Measurements from ENCODE around the gene GPR78. TPM values are rescaled to one million over a fixed set of nuclear protein-coding genes. Genes with fewer than 3 reads are reported as not detected.
A peak's percentile ranks its signal among the peaks of the same experiment; 100 is the strongest.

Gene GPR78
- total RNA-seq, 1 donor from 2014 or later = 23.1 TPM

DNA sequence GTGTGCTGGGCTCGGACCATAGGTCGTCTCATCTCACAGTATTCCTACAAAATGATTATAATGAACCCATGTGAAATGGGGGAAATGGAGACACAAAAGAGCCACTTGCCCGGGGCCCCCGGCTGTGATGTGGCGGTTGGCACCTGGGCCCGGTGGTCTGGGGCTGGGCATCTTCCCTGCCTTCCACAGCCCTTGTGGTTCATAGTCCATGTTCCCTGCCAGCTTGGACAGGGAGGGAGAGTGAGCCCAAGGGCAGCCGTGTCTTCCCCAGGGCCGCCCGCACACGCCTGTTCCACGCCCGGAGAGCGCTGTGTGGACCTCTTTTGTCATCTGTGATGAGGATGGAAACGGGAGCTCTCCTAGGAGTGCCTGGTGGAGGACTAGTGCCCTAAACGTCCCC lies 17.6 kb downstream of the GPR78 start:
- Histone ChIP-seq H3K9me3 (no peaks in the 10 kb centered on the region), H3K27me3 (no peaks in the 10 kb centered on the region), H3K27ac (peak overlapping the region; percentile 56), H3K4me1 (peaks cover 29% of the 10 kb centered on the region), H3K4me3 (no peak overlapping the region), H3K36me3 (no peaks in the 10 kb centered on the region)
- TF ChIP-seq, protein P1, sequence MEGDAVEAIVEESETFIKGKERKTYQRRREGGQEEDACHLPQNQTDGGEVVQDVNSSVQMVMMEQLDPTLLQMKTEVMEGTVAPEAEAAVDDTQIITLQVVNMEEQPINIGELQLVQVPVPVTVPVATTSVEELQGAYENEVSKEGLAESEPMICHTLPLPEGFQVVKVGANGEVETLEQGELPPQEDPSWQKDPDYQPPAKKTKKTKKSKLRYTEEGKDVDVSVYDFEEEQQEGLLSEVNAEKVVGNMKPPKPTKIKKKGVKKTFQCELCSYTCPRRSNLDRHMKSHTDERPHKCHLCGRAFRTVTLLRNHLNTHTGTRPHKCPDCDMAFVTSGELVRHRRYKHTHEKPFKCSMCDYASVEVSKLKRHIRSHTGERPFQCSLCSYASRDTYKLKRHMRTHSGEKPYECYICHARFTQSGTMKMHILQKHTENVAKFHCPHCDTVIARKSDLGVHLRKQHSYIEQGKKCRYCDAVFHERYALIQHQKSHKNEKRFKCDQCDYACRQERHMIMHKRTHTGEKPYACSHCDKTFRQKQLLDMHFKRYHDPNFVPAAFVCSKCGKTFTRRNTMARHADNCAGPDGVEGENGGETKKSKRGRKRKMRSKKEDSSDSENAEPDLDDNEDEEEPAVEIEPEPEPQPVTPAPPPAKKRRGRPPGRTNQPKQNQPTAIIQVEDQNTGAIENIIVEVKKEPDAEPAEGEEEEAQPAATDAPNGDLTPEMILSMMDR (IDR thresholded peaks at IDR 0.05) = no peak
- TF ChIP-seq POLR2A (IDR thresholded peaks at IDR 0.05) (no peak), POLR2AphosphoS5 (IDR thresholded peaks at IDR 0.05; ENCODE audit: insufficient read depth in 1 of 2, low read depth in 1 of 2) (no peak)
- DNase-seq (ENCODE audit: extremely low spot score in 2 of 2) = no peak
- intact Hi-C loops (cut with DNase I) = no loop called here

- H3K4me3 ChIP-seq = no peak overlapping the region
- H3K36me3 ChIP-seq = no peaks in the 10 kb centered on the region
- no peak for DNase-seq (ENCODE audit: extremely low spot score in 2 of 2)
- H3K27ac ChIP-seq = peak overlapping the region; percentile 56
- H3K4me1 ChIP-seq = peaks cover 29% of the 10 kb centered on the region
- TF ChIP-seq, protein P1 (IDR thresholded peaks at IDR 0.05) = no peak
- TF ChIP-seq POLR2AphosphoS5 (IDR thresholded peaks at IDR 0.05; ENCODE audit: insufficient read depth in 1 of 2, low read depth in 1 of 2) = no peak
- no peak for TF ChIP-seq POLR2A (IDR thresholded peaks at IDR 0.05)
- no peaks in the 10 kb centered on the region for H3K27me3 ChIP-seq
- no peaks in the 10 kb centered on the region for H3K9me3 ChIP-seq
- intact Hi-C loops (cut with DNase I) = no loop called here
Observed at GRCh38 chr4:8598391-8599090, 18.3 kb downstream of the GPR78 start.

DNA sequence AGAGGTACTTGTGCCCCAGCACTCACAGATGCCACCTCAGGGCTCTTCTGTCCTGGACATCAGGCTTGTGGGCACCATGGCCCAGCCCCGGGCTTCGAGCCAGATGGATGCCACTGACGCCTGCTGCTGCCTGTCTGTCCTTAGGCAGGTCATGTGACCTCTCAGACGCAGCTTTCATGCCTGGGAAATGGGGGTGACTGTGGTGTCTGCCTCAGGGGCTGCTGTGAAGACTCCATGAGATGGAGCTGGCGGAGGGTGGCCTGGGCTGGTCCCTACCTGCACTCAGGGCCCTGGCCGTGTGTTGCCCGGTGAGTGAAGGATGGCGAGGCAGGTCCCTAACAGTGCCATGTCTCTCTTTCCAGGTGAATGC lies 18.9 kb downstream of the GPR78 start:
- intact Hi-C loops (cut with DNase I) = no loop called here
- no peak overlapping the region for H3K4me3 ChIP-seq
- no peak for DNase-seq (ENCODE audit: extremely low spot score in 2 of 2)
- H3K27ac ChIP-seq = peak overlapping the region; percentile 56
- TF ChIP-seq POLR2A (IDR thresholded peaks at IDR 0.05) (no peak), POLR2AphosphoS5 (IDR thresholded peaks at IDR 0.05; ENCODE audit: insufficient read depth in 1 of 2, low read depth in 1 of 2) (no peak)
- TF ChIP-seq, protein P1 (IDR thresholded peaks at IDR 0.05) = no peak
- H3K27me3 ChIP-seq = no peaks in the 10 kb centered on the region
- no peaks in the 10 kb centered on the region for H3K36me3 ChIP-seq
- H3K9me3 ChIP-seq = no peaks in the 10 kb centered on the region
- H3K4me1 ChIP-seq = peaks cover 29% of the 10 kb centered on the region

- intact Hi-C loops (cut with DNase I) = no loop called here
Observed at GRCh38 chr4:8599657-8600056, 19.5 kb downstream of the GPR78 start.

DNA sequence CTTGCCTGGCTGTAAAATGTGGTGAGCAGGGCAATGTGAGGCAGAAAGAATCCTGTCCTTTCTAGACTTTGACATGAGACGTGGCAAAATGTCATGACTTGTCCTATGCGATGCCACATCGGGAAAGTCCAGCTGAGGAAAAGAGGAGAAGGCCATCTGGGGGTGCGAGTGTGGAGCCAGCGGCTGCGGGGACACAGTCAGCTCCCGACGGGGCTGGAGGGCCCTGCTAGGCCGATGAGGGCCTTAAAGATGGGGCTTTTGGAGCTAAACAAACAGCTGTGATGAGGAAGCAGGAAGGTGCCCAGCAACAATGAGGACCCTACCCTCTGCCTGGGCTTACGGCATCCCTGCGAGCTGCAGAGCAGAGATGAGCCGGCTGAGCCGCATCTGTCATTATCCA lies 20.1 kb downstream of the GPR78 start:
- no peak overlapping the region for H3K27ac ChIP-seq
- no peak overlapping the region for H3K4me3 ChIP-seq
- TF ChIP-seq POLR2A (IDR thresholded peaks at IDR 0.05) = no peak
- no peak for TF ChIP-seq POLR2AphosphoS5 (IDR thresholded peaks at IDR 0.05; ENCODE audit: insufficient read depth in 1 of 2, low read depth in 1 of 2)
- TF ChIP-seq, protein P1 (IDR thresholded peaks at IDR 0.05) = no peak
- no peak for DNase-seq (ENCODE audit: extremely low spot score in 2 of 2)
- H3K9me3 ChIP-seq = no peaks in the 10 kb centered on the region
- H3K27me3 ChIP-seq = no peaks in the 10 kb centered on the region
- no peaks in the 10 kb centered on the region for H3K36me3 ChIP-seq
- H3K4me1 ChIP-seq = peaks cover 25% of the 10 kb centered on the region
- intact Hi-C loops (cut with DNase I) = no loop called here

More at GRCh38 chr4:8599657-8600056, 19.5 kb downstream of the GPR78 start:
- H3K4me1 ChIP-seq = peaks cover 29% of the 10 kb centered on the region
- peak overlapping the region; percentile 56 for H3K27ac ChIP-seq
- no peaks in the 10 kb centered on the region for H3K9me3 ChIP-seq
- no peak for DNase-seq (ENCODE audit: extremely low spot score in 2 of 2)
- H3K36me3 ChIP-seq = no peaks in the 10 kb centered on the region
- H3K4me3 ChIP-seq = no peak overlapping the region
- no peak for TF ChIP-seq POLR2A (IDR thresholded peaks at IDR 0.05)
- peak in 1 of 2 donors; percentile 29 for TF ChIP-seq POLR2AphosphoS5 (IDR thresholded peaks at IDR 0.05; ENCODE audit: insufficient read depth in 1 of 2, low read depth in 1 of 2)
- no peaks in the 10 kb centered on the region for H3K27me3 ChIP-seq
